Cardiac fibroblast (primary cell): Measurements from ENCODE around the gene DIAPH2.
A peak's percentile ranks its signal among the peaks of the same experiment; 100 is the strongest.

ENCODE experiments used
- DNase-seq, 2 donors: peaks; one replicate each; pipeline versions ENCODE4 v3.0.0 to v3.0.0-alpha.2; 2010; ENCODE audit warnings: low read depth in 2 of 2
- H3K4me3 ChIP-seq, 2 donors: replicated peaks in 1 of 2; 1 replicate in 1 of 2; 2 replicates in 1 of 2; pipeline ENCODE4 v1.5.1; 2011; ENCODE audit warnings: low read depth in 2 of 2, low read length in 2 of 2, mild to moderate bottlenecking in 2 of 2, moderate library complexity in 1 of 2
- CTCF ChIP-seq: IDR thresholded peaks from one replicate; pipeline ENCODE4 v1.5.1; 2011; ENCODE audit warnings: low read depth, mild to moderate bottlenecking, low read length, inconsistent platforms

The DIAPH2 gene

DNA sequence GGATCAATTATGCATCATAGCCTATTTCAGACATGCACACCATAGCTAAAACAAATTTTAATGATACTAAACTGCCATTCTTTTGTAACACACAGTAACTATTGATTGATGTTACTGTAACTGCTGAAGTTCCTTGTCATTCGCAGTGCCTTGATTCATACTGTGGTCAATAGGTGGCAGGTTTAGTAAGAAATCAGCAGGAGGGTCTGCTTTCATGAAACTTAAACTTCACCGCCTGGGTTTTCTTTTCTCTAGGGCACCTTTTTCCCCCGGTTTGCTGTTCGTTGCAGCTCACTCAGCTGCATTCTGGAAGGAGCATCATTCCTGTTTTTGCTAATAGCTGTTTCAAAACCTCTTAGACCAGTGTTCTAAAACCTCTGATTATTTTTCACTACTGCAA, 287.2 kb downstream of the DIAPH2 start:
- TF ChIP-seq CTCF: no peak
- no peak for DNase-seq
- no peak overlapping the region for H3K4me3 ChIP-seq

DNA sequence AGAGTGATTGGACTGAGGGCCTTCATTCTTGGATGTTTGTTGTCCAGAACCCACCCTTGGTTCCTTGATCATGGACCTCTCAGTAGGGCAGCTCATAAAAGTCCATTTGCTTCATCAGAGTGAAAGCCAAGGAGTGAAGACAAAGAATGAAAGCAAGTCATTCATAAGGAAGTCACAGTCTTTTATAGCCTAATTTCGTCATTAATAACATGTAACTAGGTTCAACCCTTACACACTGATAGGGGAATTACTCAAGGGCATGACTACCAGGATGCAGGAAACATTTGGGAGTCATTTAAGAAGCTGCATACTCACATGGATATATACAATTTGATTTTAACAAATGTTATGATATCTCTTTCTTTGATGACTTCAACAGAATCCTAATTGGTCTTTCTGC, 294.3 kb downstream of the DIAPH2 start:
- TF ChIP-seq CTCF: no peak
- no peak for DNase-seq
- H3K4me3 ChIP-seq: no peak overlapping the region

DNA sequence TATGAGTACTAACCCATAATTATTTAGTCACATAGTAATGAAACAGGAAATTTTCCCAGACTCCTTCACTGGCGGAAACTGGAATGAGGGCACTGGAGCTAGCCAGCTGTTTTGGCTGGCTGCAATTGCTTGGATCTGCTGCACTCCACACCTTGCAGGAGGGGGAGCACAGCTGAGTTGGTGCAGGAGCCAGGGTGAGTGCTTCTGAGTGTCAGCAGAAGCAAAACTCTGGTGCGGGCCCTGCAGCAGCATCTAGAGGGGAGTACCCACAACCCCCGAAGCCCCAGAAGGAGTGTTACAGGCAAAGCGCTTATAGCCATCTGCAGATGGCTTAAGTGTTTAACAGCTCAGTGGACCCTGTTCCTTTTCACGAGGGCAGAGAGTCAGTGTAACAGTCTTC, 295.1 kb downstream of the DIAPH2 start:
- DNase-seq: no peak
- no peak overlapping the region for H3K4me3 ChIP-seq
- no peak for TF ChIP-seq CTCF

- H3K4me3 ChIP-seq: no peak overlapping the region
- peak in 1 of 2 donors; percentile 4 for DNase-seq
- TF ChIP-seq CTCF: no peak
These were observed 297.5 kb downstream of the DIAPH2 start for GRCh38 chrX:96982161-96982560.

- TF ChIP-seq CTCF: no peak
- H3K4me3 ChIP-seq: no peak overlapping the region
- DNase-seq: no peak
These were observed 299.9 kb downstream of the DIAPH2 start for GRCh38 chrX:96984538-96984937.

- peak in 1 of 2 donors; percentile 22 for DNase-seq
- TF ChIP-seq CTCF: no peak
These were observed 300.4 kb downstream of the DIAPH2 start for GRCh38 chrX:96985046-96985445.

GRCh38 chrX:96987228-96987627, 302.6 kb downstream of the DIAPH2 start:
- H3K4me3 ChIP-seq: no peak overlapping the region
- peak; percentile 22 to 60 for DNase-seq
- TF ChIP-seq CTCF: no peak

More at GRCh38 chrX:96985046-96985445, 300.4 kb downstream of the DIAPH2 start:
- H3K4me3 ChIP-seq: no peak overlapping the region
